ENCODE measurements around the gene PROM1. TPM values are rescaled to one million over a fixed set of nuclear protein-coding genes. Genes with fewer than 3 reads are reported as not detected.

Gene PROM1
- total RNA-seq, 1 experiment from 2014 or later: 65.1 TPM

DNA sequence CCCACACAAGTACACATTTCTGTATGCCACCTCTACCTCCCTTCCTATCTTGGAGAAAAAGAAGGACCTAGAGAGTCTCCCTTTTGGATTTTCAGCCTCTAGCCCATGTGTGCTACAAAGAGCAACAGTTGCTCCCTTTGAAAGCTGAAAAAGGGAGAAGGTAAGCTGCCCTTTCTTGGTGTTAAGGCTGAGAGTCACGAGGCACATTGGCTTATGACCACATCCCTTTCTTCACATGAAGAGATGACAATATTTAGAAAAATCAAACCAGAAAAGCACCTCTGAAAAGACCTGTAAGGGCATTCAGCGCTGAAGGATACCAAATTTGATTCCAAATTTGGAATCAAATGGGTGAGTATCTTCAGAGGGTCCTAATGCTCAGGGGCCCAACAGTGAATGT lies 138.9 kb downstream of the PROM1 start (continued):
- TF ChIP-seq, protein P1, sequence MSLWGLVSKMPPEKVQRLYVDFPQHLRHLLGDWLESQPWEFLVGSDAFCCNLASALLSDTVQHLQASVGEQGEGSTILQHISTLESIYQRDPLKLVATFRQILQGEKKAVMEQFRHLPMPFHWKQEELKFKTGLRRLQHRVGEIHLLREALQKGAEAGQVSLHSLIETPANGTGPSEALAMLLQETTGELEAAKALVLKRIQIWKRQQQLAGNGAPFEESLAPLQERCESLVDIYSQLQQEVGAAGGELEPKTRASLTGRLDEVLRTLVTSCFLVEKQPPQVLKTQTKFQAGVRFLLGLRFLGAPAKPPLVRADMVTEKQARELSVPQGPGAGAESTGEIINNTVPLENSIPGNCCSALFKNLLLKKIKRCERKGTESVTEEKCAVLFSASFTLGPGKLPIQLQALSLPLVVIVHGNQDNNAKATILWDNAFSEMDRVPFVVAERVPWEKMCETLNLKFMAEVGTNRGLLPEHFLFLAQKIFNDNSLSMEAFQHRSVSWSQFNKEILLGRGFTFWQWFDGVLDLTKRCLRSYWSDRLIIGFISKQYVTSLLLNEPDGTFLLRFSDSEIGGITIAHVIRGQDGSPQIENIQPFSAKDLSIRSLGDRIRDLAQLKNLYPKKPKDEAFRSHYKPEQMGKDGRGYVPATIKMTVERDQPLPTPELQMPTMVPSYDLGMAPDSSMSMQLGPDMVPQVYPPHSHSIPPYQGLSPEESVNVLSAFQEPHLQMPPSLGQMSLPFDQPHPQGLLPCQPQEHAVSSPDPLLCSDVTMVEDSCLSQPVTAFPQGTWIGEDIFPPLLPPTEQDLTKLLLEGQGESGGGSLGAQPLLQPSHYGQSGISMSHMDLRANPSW (CRISPR knock-in tag; conservative IDR thresholded peaks at IDR 0.05; ENCODE audit: low read depth): no peak
- TF ChIP-seq ESRRA (CRISPR knock-in tag; IDR thresholded peaks at IDR 0.05; ENCODE audit: borderline replicate concordance) (no peak), SMAD3 (CRISPR knock-in tag; IDR thresholded peaks at IDR 0.05; ENCODE audit: borderline replicate concordance) (no peak), E2F5 (CRISPR knock-in tag; IDR thresholded peaks at IDR 0.05) (no peak)
- TF ChIP-seq, protein P2, sequence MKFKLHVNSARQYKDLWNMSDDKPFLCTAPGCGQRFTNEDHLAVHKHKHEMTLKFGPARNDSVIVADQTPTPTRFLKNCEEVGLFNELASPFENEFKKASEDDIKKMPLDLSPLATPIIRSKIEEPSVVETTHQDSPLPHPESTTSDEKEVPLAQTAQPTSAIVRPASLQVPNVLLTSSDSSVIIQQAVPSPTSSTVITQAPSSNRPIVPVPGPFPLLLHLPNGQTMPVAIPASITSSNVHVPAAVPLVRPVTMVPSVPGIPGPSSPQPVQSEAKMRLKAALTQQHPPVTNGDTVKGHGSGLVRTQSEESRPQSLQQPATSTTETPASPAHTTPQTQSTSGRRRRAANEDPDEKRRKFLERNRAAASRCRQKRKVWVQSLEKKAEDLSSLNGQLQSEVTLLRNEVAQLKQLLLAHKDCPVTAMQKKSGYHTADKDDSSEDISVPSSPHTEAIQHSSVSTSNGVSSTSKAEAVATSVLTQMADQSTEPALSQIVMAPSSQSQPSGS (CRISPR knock-in tag; IDR thresholded peaks at IDR 0.05; ENCODE audit: borderline replicate concordance, low read depth): no peak

- ChIA-PET POLR2A (no interaction called here), CTCF (interaction anchor here (1.0 kb wide), 1 partner anchor 136 kb away, joined by 4 read pairs; no protein-coding TSS in a partner anchor)
- DNase-seq (ENCODE audit: low spot score): no peak
- no peak for ATAC-seq
- peaks cover 5% of the 10 kb centered on the region; the same call in 1 of the 2 replicates for H3K9me3 Mint-ChIP-seq
- no peak overlapping the region for H3K4me3 Mint-ChIP-seq
- H3K4me1 Mint-ChIP-seq: peaks cover 11% of the 10 kb centered on the region
- H3K27me3 Mint-ChIP-seq (ENCODE audit: low read depth): no peaks in the 10 kb centered on the region
- H3K27ac Mint-ChIP-seq: no peak overlapping the region
- no peaks in the 10 kb centered on the region for H3K36me3 Mint-ChIP-seq
- TF ChIP-seq CTCF (IDR thresholded peaks at IDR 0.05): no peak
- TF ChIP-seq, protein P3, sequence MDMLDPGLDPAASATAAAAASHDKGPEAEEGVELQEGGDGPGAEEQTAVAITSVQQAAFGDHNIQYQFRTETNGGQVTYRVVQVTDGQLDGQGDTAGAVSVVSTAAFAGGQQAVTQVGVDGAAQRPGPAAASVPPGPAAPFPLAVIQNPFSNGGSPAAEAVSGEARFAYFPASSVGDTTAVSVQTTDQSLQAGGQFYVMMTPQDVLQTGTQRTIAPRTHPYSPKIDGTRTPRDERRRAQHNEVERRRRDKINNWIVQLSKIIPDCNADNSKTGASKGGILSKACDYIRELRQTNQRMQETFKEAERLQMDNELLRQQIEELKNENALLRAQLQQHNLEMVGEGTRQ (CRISPR knock-in tag; IDR thresholded peaks at IDR 0.05): no peak
- TF ChIP-seq NFE2L1 (CRISPR knock-in tag; IDR thresholded peaks at IDR 0.05): no peak
- TF ChIP-seq, protein P4, sequence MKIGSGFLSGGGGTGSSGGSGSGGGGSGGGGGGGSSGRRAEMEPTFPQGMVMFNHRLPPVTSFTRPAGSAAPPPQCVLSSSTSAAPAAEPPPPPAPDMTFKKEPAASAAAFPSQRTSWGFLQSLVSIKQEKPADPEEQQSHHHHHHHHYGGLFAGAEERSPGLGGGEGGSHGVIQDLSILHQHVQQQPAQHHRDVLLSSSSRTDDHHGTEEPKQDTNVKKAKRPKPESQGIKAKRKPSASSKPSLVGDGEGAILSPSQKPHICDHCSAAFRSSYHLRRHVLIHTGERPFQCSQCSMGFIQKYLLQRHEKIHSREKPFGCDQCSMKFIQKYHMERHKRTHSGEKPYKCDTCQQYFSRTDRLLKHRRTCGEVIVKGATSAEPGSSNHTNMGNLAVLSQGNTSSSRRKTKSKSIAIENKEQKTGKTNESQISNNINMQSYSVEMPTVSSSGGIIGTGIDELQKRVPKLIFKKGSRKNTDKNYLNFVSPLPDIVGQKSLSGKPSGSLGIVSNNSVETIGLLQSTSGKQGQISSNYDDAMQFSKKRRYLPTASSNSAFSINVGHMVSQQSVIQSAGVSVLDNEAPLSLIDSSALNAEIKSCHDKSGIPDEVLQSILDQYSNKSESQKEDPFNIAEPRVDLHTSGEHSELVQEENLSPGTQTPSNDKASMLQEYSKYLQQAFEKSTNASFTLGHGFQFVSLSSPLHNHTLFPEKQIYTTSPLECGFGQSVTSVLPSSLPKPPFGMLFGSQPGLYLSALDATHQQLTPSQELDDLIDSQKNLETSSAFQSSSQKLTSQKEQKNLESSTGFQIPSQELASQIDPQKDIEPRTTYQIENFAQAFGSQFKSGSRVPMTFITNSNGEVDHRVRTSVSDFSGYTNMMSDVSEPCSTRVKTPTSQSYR (CRISPR knock-in tag; IDR thresholded peaks at IDR 0.05): no peak
- TF ChIP-seq CBFB (CRISPR knock-in tag; IDR thresholded peaks at IDR 0.05; ENCODE audit: low read depth): no peak
- TF ChIP-seq ZNF512 (CRISPR knock-in tag; IDR thresholded peaks at IDR 0.05; ENCODE audit: borderline replicate concordance): no peak
- no peak for TF ChIP-seq SMAD4 (CRISPR knock-in tag; IDR thresholded peaks at IDR 0.05)
- no peak for TF ChIP-seq SMAD3 (CRISPR knock-in tag; IDR thresholded peaks at IDR 0.05; ENCODE audit: borderline replicate concordance)
- TF ChIP-seq, protein P5, sequence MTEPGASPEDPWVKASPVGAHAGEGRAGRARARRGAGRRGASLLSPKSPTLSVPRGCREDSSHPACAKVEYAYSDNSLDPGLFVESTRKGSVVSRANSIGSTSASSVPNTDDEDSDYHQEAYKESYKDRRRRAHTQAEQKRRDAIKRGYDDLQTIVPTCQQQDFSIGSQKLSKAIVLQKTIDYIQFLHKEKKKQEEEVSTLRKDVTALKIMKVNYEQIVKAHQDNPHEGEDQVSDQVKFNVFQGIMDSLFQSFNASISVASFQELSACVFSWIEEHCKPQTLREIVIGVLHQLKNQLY (CRISPR knock-in tag; IDR thresholded peaks at IDR 0.05): no peak
- TF ChIP-seq, protein P6, sequence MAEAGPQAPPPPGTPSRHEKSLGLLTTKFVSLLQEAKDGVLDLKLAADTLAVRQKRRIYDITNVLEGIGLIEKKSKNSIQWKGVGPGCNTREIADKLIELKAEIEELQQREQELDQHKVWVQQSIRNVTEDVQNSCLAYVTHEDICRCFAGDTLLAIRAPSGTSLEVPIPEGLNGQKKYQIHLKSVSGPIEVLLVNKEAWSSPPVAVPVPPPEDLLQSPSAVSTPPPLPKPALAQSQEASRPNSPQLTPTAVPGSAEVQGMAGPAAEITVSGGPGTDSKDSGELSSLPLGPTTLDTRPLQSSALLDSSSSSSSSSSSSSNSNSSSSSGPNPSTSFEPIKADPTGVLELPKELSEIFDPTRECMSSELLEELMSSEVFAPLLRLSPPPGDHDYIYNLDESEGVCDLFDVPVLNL (CRISPR knock-in tag; IDR thresholded peaks at IDR 0.05; ENCODE audit: borderline replicate concordance, low read depth): no peak
- no peak for TF ChIP-seq GRHL2 (CRISPR knock-in tag; IDR thresholded peaks at IDR 0.05; ENCODE audit: insufficient replicate concordance, severe bottlenecking)
- TF ChIP-seq NFATC4 (CRISPR knock-in tag; IDR thresholded peaks at IDR 0.05): no peak
- TF ChIP-seq USF1 (CRISPR knock-in tag; IDR thresholded peaks at IDR 0.05): no peak
- no peak for TF ChIP-seq RELA (CRISPR knock-in tag; IDR thresholded peaks at IDR 0.05; ENCODE audit: borderline replicate concordance)
- TF ChIP-seq HMGA2 (CRISPR knock-in tag; IDR thresholded peaks at IDR 0.05): no peak
Observed at GRCh38 chr4:15942283-15942682, 141.5 kb downstream of the PROM1 start.
